Measurements from ENCODE around the gene DTWD2. TPM values are rescaled to one million over a fixed set of nuclear protein-coding genes. Genes with fewer than 3 reads are reported as not detected.
"Not testable (repeated sequence)": the region's sequence is repeated elsewhere in the genome, so short reads cannot be mapped to it uniquely, and the experiment has no call there.

Gene DTWD2
- total and polyA plus RNA-seq, 8 donors: 0.65 to 62.6 (median 5.5) TPM

- no peak for DNase-seq
- intact Hi-C loops (cut with DNase I; ENCODE audit: low total_unique reads): no loop called here
- Histone ChIP-seq H3K36me3 (no peaks in the 10 kb centered on the region), H3K4me3 (no peak overlapping the region), H3K27me3 (no peaks in the 10 kb centered on the region), H3K9me3 (peaks cover 0 to 19% (median 8%) of the 10 kb centered on the region in 4 donors), H3K4me1 (no peaks in the 10 kb centered on the region), H3K27ac (no peak overlapping the region)
- TF ChIP-seq POLR2A (IDR thresholded peaks at IDR 0.05) (no peak), POLR2AphosphoS5 (IDR thresholded peaks at IDR 0.05) (no peak), EP300 (IDR thresholded peaks at IDR 0.05) (no peak)
- TF ChIP-seq, protein P1, sequence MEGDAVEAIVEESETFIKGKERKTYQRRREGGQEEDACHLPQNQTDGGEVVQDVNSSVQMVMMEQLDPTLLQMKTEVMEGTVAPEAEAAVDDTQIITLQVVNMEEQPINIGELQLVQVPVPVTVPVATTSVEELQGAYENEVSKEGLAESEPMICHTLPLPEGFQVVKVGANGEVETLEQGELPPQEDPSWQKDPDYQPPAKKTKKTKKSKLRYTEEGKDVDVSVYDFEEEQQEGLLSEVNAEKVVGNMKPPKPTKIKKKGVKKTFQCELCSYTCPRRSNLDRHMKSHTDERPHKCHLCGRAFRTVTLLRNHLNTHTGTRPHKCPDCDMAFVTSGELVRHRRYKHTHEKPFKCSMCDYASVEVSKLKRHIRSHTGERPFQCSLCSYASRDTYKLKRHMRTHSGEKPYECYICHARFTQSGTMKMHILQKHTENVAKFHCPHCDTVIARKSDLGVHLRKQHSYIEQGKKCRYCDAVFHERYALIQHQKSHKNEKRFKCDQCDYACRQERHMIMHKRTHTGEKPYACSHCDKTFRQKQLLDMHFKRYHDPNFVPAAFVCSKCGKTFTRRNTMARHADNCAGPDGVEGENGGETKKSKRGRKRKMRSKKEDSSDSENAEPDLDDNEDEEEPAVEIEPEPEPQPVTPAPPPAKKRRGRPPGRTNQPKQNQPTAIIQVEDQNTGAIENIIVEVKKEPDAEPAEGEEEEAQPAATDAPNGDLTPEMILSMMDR (IDR thresholded peaks at IDR 0.05): no peak
- WGBS, 5 donors: 71 to 84% (median 74%) methylated on average over 5 of the region's 5 CpGs
Measured at GRCh38 chr5:118854819-118855218, 133.5 kb downstream of the DTWD2 start.

GRCh38 chr5:118851785-118852184, 136.6 kb downstream of the DTWD2 start:
- H3K27ac ChIP-seq; H3K27me3 ChIP-seq; H3K4me3 ChIP-seq; H3K4me1 ChIP-seq; intact Hi-C loops (cut with DNase I; ENCODE audit: low total_unique reads); DNase-seq; H3K36me3 ChIP-seq: not testable (repeated sequence)
- H3K9me3 ChIP-seq: peaks cover 0 to 19% (median 8%) of the 10 kb centered on the region in 4 donors
- 93 to 98% (median 95%) methylated on average over 4 of the region's 4 CpGs for WGBS, 5 donors

GRCh38 chr5:118849507-118849906, 138.8 kb downstream of the DTWD2 start:
- WGBS, 5 donors: 83 to 96% (median 95%) methylated on average over 1 of the region's 1 CpG
- H3K36me3 ChIP-seq; H3K27ac ChIP-seq; H3K27me3 ChIP-seq; intact Hi-C loops (cut with DNase I; ENCODE audit: low total_unique reads); DNase-seq; H3K4me1 ChIP-seq; H3K4me3 ChIP-seq: not testable (repeated sequence)
- peaks cover 0 to 19% (median 8%) of the 10 kb centered on the region in 4 donors for H3K9me3 ChIP-seq

DNA sequence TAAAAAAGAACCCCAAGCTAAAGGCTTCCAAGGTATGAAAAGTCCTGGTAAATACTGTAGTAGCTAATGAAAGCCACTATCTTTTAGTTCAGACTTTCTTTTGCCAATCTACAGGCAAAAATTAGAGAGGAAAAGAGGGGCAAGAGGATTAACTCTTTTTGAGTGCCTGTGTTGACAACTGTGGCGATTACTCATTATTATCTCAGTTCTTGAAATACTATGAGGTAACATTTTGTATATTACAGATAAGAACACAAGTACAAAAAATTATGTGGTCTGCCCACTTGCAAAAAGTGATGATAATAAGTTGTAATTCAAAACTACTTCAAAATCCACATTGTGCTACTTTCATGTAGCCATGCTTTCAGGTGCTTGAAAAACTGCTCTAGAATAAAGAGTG, 144.0 kb downstream of the DTWD2 start:
- no peaks in the 10 kb centered on the region for H3K4me1 ChIP-seq
- intact Hi-C loops (cut with DNase I; ENCODE audit: low total_unique reads): no loop called here
- H3K27me3 ChIP-seq: no peaks in the 10 kb centered on the region
- TF ChIP-seq POLR2A (IDR thresholded peaks at IDR 0.05): no peak
- TF ChIP-seq POLR2AphosphoS5 (IDR thresholded peaks at IDR 0.05): no peak
- 82 to 91% (median 88%) methylated on average over 1 of the region's 1 CpG for WGBS, 5 donors
- no peaks in the 10 kb centered on the region for H3K9me3 ChIP-seq
- DNase-seq: no peak
- H3K27ac ChIP-seq: no peak overlapping the region
- no peaks in the 10 kb centered on the region for H3K36me3 ChIP-seq
- no peak overlapping the region for H3K4me3 ChIP-seq

DNA sequence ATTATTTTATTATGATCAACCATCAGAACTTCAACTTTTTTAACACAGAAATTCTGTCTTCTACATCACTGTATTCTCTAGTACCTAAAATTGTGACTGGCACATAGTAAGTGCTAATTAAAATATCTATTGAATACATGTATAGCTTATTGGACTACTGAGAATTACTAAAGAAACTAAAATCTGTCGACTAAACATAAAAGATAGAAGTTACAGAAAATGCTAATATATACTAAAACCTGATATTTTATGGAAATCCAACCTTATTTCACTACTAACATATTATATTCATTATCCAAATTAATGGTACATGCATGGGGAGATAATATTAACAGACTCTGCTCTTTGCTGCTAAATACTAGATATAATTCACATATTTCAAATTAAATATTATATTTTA, 153.6 kb downstream of the DTWD2 start:
- 86 to 94% (median 93%) methylated on average over 1 of the region's 1 CpG for WGBS, 5 donors
- no peaks in the 10 kb centered on the region for H3K27me3 ChIP-seq
- no peak for DNase-seq
- no peak overlapping the region for H3K4me3 ChIP-seq
- no peaks in the 10 kb centered on the region for H3K9me3 ChIP-seq
- H3K36me3 ChIP-seq: peaks cover 0 to 5% (median 0%) of the 10 kb centered on the region in 4 donors
- H3K4me1 ChIP-seq: no peaks in the 10 kb centered on the region
- TF ChIP-seq, protein P1 (IDR thresholded peaks at IDR 0.05): no peak
- TF ChIP-seq POLR2A (IDR thresholded peaks at IDR 0.05): no peak
- no peak for TF ChIP-seq EP300 (IDR thresholded peaks at IDR 0.05)
- no peak for TF ChIP-seq POLR2AphosphoS5 (IDR thresholded peaks at IDR 0.05)
- intact Hi-C loops (cut with DNase I; ENCODE audit: low total_unique reads): no loop called here
- H3K27ac ChIP-seq: no peak overlapping the region

DNA sequence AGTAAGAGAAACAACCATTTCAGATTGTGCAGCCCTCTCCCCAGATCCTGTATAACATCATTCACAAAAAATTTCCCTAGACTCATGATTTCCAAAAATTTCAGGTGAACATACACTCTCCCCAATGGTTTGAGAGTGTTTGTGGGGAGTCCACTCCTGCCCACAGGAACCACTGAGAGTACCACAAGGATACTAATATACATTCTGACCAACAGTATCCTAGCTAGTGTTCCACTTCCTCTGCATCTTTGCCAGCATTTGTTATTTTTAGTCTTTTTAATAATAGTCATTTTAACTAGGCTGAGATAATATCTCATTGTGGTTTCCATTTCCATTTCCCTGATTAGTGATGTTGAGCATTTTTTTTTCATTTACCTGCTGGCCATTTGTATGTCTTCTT, 155.4 kb downstream of the DTWD2 start:
- H3K9me3 ChIP-seq: no peaks in the 10 kb centered on the region
- H3K36me3 ChIP-seq: peaks cover 0 to 5% (median 0%) of the 10 kb centered on the region in 4 donors
- H3K27ac ChIP-seq: no peak overlapping the region
- no peak for DNase-seq
- intact Hi-C loops (cut with DNase I; ENCODE audit: low total_unique reads): no loop called here
- H3K4me1 ChIP-seq: no peaks in the 10 kb centered on the region
- TF ChIP-seq POLR2A (IDR thresholded peaks at IDR 0.05): no peak
- no peak for TF ChIP-seq EP300 (IDR thresholded peaks at IDR 0.05)
- TF ChIP-seq, protein P1 (IDR thresholded peaks at IDR 0.05): no peak
- no peak for TF ChIP-seq POLR2AphosphoS5 (IDR thresholded peaks at IDR 0.05)
- H3K4me3 ChIP-seq: no peak overlapping the region
- no peaks in the 10 kb centered on the region for H3K27me3 ChIP-seq
